HG03354 (cell line): ENCODE data around the gene GLS.

Source experiments
- ATAC-seq: cut with Tn5 transposase; IDR thresholded peaks from one replicate; pipeline ENCODE4 v1.9.1; 2021; ENCODE audit warnings: mild to moderate bottlenecking; ENCODE audit not compliant: unreplicated experiment, poor library complexity, severe bottlenecking

GLS gene

DNA sequence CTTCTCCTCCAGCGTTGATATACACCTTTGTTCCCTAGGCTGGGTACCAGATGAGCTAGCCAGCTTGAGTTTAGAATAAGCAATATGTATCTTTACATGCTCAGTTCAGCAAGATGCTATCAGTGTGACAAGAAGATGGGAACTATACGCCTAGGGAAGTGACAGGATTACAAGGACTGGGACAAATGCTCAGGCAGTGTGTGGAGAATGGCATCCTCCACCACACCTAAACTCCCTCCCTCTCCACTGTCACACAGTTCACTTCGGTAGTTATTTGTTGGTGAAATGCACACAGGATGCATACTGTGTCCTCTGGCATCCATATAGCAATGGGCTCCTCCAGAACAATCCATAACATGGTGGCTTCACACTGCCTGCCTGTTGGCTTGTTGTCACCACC lies 125.7 kb downstream of the GLS start:
- ATAC-seq, result no peak

DNA sequence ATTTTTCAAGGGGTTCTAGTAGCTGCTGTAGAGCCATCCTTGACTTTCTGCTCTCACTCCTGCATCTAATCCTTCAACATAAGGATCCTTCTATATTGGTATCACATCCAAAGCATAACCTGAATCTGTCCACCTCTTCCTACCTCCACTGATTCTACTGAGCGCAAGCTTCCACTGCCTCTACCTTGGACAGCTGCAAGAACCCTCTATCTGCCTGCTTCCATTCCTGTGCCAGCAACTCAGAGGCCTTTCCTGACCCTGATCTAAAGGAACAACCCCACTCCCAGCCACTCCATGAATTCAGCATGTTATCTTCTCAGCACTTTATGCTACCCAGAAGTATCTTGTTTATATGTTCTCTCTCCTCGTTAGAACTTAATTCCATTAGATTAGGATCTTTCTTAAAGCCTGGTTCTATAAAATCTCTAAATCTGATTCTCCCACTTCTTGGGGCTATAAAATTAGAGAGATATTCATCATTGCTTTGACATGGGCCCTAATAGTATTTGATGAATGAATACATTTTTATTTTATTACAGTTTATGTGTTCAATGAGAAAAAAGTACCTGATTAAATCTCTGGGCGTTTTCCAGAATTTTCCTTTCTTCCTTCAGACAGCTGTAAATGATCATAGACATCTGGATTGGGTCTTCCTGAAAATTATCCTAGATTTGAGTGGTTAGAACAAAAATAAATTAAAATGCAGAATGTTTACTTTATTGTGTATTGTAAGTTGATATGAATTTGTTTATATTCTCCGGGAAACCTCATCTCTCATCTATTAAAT lies 126.6 kb downstream of the GLS start:
- ATAC-seq, result no peak

DNA sequence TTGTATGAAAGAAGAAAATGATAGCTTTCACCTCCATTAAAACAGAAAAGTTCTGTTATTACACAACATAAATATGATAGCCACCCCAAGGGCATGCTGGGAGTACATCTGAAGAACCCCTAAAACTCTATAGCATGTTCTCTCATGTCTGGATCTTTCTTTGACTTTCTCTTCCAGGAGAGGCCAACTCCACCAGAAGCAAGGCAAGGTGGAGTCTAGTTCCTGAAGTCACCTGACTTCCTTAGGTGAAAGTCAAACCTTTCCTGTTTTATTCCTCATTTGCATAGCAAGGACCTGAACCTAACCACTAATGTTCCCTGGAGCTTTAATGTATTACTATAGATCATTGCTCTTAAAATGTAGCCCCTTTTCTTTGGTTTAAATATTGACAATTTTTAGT lies 127.7 kb downstream of the GLS start:
- ATAC-seq, result no peak

DNA sequence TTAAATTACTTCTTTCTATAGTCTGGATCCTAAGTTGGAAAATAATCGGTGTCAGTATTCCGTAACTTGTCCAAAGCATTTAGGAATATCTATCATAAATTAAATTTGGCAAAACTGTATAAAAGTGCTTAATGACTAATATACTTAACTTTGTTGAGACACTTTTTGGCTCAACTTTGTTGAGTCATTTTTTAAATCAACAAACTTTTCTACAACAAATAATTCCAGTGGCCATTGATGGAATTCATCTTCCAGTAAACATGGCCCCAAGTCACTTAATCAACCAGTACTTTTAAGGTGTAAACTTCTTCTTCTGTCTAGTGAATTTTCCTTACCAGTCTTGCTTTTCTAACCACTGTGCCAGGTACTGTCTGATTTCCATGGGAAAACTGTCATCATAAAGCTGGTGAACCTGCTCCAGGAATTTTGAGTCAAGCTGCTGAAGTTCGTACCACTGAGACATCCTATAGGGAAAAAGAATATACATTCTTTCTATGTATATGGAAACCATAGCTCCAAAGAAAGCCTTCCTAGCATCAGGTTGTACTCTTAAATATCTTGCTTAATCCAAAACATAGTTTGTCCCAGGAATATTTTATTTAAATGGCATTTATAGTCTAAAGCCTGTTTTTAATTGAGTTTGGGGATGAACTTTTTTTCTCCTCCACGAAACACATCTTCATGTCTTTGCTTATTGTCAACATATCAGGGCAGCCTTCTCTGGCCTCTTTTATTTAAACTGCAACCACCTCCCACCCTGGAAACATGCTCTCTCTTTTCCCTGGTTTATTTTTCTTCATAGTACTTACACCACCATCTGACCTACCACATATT lies 129.1 kb downstream of the GLS start:
- ATAC-seq, result no peak

DNA sequence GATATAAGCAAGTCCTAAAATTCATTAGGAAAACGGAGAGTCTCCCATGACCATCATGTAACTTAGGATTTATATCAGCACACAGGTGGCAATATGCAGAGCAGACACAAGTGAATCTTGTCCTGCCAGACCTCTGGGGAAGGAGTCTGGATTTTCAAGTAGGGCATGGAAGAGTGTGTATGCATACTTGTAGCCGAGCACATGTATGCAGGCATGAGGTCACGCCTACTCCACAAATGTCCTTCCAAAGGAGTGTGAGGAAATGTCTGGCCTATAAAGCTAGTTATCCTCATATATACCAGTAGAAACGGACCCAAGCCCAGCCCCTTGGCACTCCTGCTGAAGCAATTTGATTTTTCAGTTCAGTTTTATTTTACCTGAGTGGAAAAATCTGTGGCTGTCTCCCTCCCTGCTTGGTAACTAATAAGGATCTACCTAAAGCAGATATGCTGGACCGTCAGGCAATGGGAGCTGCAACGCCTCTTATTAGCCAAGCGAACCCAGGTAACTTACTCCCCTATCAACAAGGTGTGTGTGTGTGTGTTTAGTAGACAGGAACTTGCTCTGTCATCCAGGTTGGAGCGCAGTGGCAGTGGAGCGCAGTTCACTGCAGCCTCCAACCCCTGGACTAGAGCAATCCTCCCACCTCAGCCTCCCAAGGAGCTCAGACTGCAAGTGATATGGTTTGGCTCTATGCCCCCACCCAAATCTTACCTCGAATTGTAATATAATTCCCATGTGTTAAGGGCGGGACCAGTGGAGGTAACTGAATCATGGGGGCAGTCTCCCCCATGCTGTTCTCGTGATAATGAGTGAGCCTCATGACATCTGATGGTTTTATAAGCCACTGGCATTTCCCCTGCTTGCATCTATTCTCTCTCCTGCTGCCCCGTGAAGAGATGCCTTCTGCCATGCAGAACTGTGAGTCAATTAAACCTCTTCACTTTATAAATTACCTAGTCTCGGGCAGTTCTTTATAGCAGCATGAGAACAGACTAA lies 130.6 kb downstream of the GLS start:
- ATAC-seq, result no peak

DNA sequence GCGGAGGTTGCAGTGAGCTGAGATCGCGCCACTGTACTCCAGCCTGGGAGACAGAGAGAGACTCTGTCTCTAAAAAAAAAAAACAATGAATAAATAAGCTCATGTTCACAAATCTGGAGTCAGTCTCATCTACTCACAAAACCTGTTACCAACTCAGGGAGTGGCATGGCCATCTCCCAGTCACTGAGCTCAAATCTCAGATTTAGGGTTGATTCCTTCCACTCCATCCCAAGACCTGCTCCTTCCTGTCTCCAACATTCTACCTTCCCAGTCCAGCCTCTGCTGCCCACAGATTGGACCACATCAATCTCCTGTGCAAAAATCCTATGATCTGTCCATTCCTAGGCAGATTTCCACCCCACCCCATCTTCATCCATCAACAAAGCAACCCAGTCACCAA lies 131.7 kb downstream of the GLS start:
- no peak for ATAC-seq

DNA sequence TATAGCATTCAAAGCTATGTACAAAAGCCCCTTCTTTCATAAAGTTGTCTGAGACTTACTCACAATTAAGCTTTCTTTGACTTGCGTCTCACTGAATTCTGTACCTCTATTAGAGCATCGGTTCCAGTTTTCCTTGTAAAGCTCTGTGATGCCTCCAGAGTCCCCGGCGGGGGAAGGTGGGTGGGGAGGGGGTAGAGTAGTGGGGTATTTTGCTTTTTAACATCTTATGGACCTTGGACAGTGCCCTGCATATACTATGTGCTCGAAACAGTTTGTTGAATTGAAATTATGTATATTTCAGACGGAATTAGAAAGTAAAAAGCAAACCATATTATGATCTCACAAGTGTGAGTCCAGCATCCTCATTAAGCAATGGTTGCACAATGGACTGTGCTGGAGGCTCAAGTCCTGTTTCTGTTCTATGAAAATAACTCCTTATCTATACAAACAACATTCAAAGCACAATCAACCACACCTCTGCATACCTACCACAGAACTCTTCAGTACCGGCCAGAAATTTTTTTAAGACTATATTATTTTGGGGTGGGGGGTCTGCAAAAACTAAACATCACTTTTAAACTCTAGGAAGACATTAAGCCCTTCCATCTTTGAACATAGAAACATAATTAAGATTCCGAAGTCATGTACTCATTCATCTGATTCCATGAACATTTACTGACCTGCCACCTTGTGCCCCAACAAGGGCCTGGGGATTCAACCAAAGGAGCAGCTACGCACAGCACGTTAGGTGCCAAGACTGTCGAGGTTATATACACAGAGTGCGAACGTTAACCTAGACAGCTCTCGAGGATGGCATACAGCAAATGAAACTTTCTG lies 132.4 kb downstream of the GLS start:
- peak; percentile 4 for ATAC-seq

DNA sequence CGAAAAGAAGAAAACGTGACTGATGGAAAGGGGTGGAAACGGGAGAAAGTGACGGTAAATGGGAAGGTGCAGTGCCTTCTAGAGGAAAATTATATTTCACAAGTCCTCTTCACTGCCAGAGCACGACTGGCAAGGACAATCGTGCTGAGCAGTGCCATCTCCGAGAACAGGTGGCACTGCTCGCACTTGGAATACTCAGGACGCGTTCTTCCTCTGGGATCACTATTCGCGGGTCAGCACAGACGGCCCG lies 133.0 kb downstream of the GLS start:
- no peak for ATAC-seq

DNA sequence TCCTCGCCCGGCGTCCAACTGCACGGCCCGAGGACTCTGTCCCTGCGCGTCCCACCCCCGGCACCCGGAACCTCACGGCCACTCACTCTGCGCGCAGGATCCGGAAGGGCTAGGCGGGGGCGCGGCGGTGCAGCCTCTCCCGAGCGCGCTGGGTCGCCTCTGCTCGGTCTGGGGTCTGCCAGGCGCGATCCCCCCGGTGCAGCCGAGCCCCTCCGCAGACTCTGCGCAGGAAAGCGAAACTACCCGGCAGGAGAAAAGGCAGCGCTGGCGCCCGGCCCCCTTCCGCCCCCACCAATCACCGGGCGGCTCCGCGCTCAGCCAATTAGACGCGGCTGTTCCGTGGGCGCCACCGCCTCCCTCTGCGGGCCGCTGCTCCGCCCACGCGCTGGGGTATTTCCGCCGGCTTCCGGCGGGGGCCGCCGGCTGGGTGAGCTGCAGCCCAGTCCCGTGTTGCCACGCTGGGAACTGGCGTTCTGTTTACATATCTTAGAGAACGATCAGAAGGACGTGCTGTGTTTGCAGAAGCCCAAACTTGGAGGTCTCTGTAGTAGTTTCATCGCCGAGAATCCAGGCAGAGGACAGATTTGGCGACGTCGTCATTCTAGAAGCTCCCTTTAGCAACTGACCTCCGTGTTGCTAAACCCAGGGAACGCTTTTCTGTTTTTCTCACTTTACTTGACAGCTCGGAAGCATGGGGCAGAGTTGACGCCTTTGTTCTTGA lies 133.5 kb downstream of the GLS start, which contains the start of gene STAT1:
Gene STAT1, minus strand, starts transcription at position 240 of the 721 bp plus-strand sequence. CDS start 4,168 bp downstream, outside the sequence.
- ATAC-seq, result peak; percentile 84

DNA sequence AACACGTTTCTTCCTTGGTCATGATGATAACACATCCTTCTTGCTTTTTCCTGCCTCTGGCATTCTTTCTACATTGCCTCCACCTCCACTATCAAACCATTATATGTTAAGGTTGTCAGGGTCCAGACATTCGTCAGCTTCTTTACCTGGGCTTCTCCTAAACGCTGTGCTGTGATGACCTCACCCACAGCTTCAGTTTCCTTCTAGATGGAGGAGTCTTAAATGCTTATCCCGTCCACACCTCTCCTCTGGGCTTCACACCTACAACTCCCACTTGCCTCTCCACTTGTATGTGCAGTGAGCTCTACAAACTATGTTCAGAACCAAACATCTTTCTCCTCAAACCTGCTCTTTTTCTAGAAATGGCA lies 134.0 kb downstream of the GLS start:
- ATAC-seq, result no peak
